GM18873 (cell line): ENCODE data around the gene RHOBTB1.
"Not testable (repeated sequence)": the region's sequence is repeated elsewhere in the genome, so short reads cannot be mapped to it uniquely, and the experiment has no call there.

ENCODE experiments used
- ATAC-seq: cut with Tn5 transposase; IDR thresholded peaks from one replicate; pipeline ENCODE4 v1.9.1; 2021; ENCODE audit warnings: mild to moderate bottlenecking, moderate library complexity, moderate number of reproducible peaks; ENCODE audit not compliant: unreplicated experiment, low FRiP score

The RHOBTB1 gene

DNA sequence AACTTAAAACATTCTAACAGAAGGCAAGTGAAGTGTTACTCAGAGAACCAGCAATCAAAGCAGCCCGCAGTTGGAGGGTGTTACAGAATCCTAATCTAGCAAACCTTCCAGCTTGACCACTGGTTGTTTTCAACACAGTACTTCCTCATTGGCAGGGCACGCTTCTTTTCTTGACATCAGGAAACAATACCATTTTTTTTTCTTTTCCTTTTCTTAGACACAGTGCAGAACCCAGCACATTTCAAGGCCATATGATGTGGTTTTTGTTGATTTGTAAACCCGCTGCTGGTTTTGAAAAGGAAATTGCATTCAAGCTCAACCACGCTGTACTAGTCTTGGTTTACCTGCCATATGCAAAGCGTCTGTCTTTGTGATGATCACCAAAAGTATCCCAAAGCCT lies 33.4 kb downstream of the RHOBTB1 start:
- ATAC-seq = peak; percentile 70

DNA sequence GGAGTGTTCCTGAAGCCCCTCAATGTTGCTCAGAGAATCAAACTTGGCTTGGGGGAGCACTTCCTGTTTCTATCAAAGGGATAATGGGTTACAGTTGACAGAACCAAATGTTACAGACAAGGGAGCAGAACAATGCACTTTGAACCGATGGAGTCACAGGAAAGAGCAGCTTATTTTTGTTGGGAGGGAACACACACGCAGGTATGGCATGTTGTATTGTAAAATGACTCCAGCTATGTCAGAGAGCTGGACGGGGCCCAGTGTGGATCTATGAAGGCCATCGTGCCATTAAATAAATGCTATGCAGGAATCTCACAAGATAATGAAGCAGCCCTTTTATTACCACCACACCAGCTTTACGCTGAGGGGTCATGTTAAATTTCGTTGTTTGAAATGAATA lies 35.1 kb downstream of the RHOBTB1 start:
- no peak for ATAC-seq

DNA sequence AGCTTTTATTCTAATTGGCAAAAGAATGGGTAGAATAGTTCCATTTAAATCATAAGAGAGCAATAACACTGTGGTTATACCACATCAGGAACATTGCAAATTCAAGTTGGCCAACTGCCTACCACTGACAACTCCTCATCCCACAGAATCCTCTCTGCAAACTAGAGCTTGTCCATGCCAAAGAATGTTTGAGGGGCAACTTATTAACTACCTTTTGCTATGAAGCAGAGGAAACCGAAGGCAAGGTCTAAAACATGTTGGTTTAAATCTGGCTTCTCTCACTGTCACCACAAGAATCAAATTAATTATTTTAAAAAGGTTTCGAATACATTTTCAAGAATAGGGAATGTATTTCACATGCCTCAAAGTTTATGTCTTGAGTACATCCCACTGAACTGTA lies 36.0 kb downstream of the RHOBTB1 start:
- no peak for ATAC-seq

DNA sequence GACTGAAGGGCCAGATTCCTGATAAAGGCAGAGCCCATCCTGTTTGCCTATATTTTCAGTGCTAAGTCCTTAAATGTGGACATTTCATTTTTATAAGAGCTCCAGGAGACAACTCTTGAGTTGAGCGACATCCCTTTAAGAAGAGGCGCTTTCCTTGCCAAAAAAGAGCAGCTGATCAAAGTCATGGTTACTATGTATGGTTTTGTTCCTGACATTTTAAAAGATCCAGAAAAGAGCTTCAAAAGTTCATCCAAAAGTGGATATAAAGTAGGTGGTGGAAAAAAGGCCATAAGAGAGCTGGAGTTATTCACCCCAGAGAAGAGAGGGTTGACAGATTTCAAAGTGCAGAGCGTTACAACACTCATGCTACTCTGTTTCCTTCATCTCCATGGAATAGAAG lies 36.7 kb downstream of the RHOBTB1 start:
- no peak for ATAC-seq

DNA sequence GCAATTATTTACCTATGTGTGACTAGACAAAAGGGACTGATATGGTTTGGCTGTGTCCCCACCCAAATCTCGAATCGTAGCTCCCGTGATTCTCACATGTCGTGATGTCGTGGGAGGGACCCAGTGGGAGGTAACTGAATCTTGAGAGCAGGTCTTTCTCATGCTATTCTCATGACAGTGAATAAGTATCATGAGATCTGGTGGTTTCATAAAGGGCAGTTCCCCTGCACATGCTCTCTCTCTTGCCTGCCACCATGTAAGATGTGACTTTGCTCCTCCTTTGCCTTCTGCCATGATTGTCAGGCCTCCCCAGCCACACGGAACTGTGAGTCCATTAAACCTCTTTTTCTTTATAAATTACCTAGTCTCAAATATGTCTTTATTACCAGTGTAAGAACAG lies 37.2 kb downstream of the RHOBTB1 start:
- not testable (repeated sequence) for ATAC-seq

DNA sequence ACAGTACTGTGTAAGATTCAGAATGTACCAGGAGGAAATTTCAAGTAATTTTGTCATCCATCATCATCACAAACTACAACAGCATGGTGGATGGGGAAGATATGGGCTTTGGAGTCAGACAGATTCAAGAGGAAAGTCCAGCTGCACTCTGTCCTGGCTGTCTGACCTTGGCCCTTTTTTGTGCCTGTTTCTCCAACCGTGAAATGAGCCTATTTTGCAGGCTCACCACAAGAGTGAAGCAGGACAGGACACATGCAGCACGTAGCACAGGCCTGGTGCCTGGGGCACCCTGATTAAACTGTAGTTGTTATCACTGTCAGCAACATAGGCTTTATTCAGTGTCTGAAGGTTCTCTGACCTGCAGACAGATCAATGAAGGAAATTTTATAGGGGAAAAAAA lies 37.6 kb downstream of the RHOBTB1 start:
- no peak for ATAC-seq

DNA sequence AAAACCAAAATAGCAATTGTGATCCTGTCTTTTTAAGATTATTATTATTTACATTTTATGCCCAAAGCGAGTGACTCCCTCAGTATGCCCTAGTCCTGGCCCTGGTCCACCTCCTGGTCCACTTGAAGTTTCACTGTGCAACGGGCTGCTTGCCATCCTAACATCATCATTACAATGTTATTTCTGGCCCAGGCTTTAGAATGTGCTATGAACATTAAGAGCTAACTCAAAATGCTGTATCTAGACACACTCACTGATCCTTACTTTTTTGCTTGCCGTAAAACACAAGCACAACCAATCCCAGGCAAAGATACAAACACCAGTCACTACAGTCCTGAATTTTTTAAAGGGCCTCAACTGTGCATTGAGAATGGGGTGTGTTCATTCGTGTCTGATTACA lies 38.4 kb downstream of the RHOBTB1 start:
- no peak for ATAC-seq

DNA sequence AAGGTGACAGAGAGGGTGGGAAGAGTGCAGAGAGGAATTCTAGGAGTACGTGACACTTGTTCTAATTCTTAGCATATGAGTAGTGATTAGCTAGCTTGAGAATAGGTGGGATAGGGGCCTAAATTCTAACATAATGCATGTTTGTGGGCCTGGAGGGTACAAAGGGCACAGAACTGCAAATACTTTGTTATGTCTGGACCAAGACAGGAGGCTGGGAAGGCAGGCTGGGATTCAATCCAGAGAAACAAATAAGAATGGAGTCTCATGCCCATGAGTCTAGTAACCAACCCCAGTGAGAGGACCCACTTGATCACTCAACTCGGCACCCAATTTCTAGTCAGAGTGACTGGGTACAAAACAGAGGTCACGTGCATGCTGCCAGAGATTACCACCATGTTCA lies 40.9 kb downstream of the RHOBTB1 start:
- no peak for ATAC-seq

DNA sequence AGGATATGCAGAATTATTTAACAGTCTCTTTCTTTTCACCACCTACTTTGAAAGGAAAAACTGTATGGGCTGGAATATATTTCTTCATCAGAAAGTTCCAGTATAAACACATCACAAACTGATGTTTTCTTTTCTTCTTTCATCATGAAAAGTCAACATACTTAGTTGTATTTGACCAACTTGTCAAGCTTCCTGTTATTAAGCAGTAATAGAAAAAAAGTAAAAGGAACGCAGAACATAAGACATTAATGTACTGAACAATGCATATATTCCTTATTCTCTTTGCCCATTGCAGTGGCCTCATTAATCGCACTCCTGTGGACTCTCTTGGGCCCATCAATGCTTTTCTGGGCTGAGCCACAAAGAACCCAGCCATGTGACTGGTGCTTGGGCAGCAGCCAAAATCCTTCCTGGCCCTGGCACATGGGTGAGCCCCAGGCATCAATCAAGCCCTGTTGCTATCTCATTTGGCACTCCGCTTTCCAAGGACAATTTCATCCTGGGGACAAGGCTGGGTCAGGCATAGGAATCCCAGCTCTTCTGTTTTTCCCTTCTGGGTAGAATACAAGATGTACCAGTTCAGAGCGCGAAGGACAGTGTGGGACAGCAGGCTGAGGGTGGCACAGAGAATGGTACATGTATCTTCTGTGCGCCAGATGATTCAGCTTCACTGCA lies 42.3 kb downstream of the RHOBTB1 start:
- ATAC-seq = no peak

DNA sequence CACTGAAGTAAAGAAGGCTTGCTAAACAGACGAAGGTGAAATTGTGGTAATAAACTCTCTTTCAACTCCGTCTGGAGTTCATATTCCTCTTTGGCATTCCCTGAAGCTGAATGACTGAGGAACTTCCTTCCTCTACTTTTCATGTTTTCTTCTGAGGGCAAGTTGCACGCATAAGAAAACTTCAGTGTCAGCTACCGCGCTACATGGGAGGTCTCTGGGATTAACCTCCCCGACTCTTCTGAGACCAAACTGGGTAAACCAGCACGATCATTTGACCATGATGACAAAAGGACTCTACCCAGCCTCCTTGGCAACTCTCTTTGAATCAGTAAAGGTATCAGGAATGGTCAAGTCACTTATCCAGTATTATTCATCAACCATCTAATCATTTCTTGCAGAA lies 44.7 kb downstream of the RHOBTB1 start:
- ATAC-seq = no peak

DNA sequence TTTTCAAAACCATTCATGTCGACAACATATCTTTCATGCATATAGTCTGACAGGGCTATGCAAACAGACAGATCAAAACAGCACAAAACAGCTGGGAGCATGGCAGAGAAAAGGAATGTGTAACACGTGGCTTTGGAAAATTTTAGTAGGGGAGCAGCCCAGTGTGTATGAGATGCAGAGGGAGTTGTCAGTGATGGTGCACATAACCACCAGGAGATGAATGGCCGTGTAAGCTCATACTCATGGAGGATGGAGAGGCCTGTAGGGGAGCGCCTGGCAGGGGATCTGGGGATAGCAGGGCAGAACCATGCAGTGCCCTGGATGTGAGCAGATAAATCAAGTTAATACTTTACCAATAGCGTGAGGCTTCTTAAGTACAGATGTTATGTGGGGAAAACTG lies 45.7 kb downstream of the RHOBTB1 start:
- ATAC-seq = no peak

DNA sequence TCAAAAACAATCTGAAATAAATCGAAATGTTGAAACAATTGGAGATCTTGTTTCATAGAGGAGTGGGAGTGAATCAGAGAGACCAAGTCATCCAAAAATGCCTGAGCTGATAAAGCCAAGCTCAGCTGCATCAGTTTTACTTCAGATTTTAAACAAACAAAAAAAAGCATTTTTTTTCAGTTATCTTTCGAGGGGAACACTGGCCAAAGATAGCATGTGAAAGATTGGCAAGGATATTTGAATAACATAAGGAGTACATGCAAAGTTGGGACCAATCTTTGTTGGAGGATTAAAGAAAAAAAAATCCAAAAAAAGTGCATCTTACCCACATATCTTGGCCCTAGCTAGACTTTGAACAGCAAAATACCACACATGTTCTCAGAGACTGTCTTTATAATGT lies 47.2 kb downstream of the RHOBTB1 start:
- ATAC-seq = no peak

DNA sequence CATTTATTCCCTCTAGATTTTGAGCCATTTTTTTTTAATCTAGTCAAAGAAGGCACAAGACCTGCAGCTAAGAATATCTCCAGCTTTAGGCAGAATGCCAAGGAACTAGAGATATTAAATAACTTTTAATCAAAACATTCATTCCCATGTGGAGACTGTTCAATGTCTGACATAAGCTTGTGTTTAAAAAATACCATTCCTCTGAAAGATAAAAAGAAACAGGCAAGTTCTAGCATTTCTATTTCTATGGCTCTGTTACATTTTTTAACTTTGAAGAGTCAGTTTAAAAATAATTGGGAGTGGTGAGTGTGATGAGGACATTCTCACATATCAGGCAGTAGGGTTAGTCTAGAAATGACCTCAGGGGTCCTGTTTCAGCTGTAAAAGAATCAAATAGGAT lies 48.0 kb downstream of the RHOBTB1 start:
- no peak for ATAC-seq

DNA sequence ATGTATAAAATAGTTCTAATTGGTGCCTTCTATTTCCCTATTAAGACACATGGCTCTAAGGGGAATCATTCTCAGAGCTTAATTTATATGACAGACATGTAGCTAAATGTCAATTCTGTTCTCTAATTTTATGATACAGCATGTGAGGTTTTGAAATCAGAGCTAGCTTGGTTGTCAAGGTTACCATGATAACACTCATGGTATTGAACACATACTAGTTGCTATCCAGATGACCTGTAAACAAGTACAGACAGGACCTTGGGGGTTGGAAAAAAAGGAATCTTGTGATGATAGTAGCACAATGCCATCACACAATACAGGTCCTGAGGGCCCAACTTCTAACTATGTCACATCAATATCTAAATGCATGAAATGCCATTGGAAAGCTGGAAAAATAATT lies 49.2 kb downstream of the RHOBTB1 start:
- ATAC-seq = no peak

DNA sequence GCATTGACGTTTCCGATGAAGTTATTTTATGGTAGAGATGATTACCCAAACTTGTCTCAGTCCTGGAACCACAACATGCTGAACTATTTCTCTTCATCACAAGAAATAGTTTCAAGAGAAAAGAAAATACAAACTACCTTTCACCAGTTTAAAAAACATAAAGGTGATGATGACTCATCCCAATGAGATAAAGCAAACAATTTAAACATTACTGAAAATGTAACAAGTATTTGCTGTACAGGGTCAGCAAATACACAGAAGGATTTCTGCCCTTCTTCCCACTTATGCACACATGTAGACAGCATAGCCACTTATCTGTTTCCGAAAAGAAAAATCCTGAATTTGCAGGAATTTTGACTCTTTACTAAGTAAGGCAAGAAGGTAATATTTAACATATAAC lies 50.8 kb downstream of the RHOBTB1 start:
- no peak for ATAC-seq

DNA sequence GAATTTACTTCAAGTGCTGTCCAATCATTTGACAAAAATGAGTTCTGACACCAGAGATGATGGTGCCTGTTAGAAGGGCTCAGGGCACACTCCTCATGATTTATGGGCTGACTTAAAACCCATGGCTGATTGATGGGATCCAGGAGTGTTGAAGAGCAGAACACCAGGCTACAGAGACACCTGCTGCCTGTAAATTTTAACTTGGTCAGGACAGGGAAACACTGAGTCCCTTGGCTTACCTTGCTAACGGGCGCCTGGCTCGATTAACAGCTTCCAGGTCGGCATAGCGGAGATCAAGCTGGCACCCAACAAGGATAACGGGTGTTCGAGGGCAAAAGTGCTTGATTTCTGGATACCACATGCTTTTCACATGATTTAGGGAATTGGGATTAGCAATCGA lies 51.4 kb downstream of the RHOBTB1 start:
- no peak for ATAC-seq

DNA sequence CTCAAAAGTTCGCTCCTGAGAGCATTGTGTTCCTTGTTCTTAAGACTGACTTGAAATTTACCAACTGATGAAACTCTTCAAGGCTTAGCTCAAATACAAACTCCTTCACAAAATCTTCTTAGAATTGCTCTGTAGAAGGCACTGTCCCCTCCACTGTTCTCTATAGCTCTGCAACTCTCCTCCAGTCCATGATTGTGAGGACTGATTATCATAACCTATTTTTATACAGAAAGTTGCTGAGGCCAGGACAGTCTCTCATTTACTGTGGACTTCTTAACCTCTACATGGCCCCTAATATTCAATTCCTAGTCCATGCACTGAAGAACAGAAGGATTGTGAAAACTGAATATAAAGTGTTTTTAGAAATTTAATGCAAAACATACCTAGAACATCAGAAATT lies 53.2 kb downstream of the RHOBTB1 start:
- ATAC-seq = no peak

DNA sequence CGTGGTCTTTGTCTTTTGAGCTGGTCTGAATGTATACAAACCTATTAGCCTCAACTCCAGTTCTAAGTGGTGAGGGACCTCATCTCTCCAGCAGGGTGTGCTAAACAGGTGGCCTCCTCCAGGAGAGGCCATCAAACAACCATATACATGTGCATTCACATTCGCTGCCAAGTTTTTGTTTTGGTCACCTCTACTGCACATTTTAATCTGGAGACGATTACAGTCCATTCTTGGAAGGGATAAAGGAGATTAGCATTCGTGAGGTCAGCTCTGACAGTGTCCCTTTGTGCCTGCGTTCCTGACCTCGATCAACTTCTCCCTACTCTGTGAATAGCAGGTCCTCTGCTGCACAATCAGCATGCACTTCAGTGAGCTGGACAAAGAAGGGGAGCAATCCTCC lies 60.8 kb downstream of the RHOBTB1 start:
- ATAC-seq = no peak

DNA sequence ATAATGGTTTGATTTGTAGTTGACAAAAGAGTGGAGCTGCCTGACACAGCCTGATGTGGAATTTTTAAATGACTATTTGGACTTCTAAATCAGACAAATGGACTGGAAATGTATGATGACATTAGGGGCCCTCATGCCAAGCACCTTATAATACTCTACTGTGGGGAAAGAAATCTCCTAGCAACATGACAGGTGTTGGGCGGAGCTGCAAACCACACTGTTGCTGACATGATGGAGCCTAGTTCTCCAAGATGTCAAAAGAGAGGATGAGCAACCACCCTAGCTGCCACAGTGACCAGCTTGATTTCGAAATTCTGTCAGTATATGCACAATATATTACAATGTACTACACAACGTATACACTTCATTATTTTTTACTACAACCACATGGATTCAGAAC lies 65.8 kb downstream of the RHOBTB1 start:
- no peak for ATAC-seq

DNA sequence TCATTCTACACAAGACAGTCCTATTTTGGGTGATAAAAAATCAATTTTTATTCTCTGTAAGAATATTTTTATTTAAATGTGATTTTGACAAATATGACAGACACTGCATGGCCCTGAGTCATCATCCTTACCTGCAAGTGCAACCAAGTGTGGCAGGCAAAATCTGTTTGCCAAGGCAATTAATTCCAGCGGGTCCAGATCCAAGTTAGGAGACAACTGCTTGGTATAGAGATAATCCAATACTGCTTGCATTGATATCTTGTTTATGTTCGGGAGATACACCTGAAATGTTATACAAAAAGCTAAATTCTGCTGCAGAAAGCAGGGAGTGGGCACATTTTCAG lies 66.2 kb downstream of the RHOBTB1 start:
- no peak for ATAC-seq

DNA sequence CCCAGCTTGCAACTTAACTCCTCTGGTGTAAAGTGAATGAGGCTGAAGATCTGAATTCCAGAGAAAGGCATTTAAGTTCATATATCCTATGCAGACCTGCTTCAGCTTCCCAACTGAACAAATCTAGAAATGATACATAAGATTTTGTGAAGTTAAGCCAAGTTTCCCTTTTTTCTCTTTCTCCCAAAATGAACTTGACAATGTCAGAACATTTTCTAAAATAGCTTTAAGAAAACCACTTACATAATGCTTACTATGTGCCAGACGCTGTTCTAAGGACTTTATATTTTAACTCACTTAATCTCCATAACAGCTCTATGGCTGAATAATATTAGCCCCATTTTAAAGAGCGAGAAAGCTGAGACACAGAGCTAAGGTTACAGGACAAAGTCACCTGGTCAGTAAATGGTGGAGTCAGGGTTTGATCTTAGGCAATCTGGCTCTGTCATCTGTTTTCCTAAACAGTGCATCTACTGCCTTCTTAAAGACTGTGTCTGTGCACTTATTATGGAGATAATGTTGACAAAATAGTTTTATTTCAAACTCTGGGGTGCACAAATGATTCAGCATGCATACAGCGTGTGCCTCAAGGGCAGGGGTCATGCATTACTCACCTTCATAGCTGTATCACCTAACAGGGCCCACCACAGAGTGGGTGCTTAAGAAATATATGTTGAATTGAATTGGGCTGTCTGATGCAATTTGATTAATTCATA lies 66.8 kb downstream of the RHOBTB1 start:
- no peak for ATAC-seq

DNA sequence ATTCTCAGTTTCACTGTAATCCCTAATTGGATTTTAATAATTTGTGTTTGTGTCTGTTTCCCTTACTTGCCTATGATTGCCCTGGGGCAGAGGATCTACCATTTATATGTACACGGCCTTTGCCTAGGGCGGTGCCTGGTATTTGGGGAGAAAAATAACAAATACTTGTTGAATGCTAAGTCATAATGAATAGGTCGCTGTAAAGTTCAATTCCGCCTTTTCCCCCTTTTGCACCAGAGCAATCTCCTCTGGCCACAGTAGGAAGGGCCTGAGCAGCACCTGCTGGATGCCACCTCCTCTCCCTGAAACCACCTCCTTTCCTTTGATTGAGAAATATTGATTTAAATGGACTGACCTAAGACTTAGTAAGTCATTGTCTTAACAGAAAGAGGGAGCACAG lies 70.2 kb downstream of the RHOBTB1 start:
- no peak for ATAC-seq

DNA sequence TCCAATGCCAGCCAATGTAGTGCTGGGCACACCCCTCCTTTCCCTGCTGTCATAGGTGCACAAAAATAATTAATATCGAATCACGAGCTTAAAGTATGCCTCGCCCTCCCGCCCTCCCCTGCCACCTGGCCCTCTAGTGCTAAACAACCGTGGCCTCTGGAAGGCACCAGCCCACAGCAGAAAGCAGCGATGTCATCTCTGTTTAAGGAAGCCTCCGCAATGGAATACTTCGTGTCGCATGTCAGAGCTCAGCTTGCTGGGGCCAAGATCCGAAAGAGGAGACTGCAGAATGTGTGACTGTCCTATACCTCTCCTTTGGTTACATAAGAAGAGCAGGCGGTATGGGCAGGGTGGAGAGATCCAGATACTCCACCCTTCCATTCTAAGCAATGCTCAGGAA lies 71.5 kb downstream of the RHOBTB1 start:
- ATAC-seq = no peak
